Sigmoid colon (tissue), 4 donors: ENCODE results near the gene ZP4.

ENCODE experiments used
- EP300 ChIP-seq, 4 donors: sonication (generic); formaldehyde crosslinking; IDR thresholded peaks; one replicate each; pipeline ENCODE4 v1.6.1; 2017; ENCODE audit warnings: antibody characterized with exemption in 4 of 4
- POLR2A ChIP-seq, 2 donors: fragments of 450-650 bp; IDR thresholded peaks; one replicate each; pipeline ENCODE4 v1.6.1; 2016; ENCODE audit warnings: antibody characterized with exemption in 2 of 2, mild to moderate bottlenecking in 2 of 2, moderate library complexity in 2 of 2
- POLR2AphosphoS5 ChIP-seq, 4 donors: sonication (generic); formaldehyde crosslinking; IDR thresholded peaks; one replicate each; pipeline ENCODE4 v1.6.1; 2017; ENCODE audit warnings: antibody characterized with exemption in 4 of 4
- TF ChIP-seq, protein P1 (sequence below), 4 experiments: fragments of 450-650 bp in 3 of 4; fragments of 200-600 bp in 1 of 4; IDR thresholded peaks; one replicate each; pipeline ENCODE4 v1.5.1; 2016 to 2019; ENCODE audit warnings: antibody characterized with exemption in 4 of 4, mild to moderate bottlenecking in 3 of 4, moderate library complexity in 2 of 4

DNA sequence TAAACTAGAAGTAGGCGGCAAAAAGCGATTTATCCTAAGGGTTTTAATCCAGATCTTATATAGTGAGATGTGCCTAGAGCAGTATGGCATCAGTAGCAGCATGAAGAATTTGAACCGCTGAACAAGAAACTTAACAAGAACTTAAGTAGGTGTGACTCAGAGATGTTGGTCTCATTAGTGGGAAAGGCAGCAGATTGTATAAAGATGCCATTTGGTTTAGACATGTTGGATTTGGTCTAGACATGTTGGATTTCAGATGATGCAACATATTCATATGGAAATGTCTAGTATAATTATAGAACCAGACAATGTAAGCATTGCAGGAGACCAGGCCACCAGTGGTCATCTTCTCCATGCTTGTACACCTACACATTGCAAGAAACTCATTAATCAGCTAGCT, 42.1 kb upstream of the ZP4 start:
- TF ChIP-seq, protein P1, sequence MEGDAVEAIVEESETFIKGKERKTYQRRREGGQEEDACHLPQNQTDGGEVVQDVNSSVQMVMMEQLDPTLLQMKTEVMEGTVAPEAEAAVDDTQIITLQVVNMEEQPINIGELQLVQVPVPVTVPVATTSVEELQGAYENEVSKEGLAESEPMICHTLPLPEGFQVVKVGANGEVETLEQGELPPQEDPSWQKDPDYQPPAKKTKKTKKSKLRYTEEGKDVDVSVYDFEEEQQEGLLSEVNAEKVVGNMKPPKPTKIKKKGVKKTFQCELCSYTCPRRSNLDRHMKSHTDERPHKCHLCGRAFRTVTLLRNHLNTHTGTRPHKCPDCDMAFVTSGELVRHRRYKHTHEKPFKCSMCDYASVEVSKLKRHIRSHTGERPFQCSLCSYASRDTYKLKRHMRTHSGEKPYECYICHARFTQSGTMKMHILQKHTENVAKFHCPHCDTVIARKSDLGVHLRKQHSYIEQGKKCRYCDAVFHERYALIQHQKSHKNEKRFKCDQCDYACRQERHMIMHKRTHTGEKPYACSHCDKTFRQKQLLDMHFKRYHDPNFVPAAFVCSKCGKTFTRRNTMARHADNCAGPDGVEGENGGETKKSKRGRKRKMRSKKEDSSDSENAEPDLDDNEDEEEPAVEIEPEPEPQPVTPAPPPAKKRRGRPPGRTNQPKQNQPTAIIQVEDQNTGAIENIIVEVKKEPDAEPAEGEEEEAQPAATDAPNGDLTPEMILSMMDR (IDR thresholded peaks at IDR 0.05) = no peak
- no peak for TF ChIP-seq POLR2A (IDR thresholded peaks at IDR 0.05)
- TF ChIP-seq POLR2AphosphoS5 (IDR thresholded peaks at IDR 0.05) = no peak
- TF ChIP-seq EP300 (IDR thresholded peaks at IDR 0.05) = no peak
